Stimulated activated CD4-positive, alpha-beta T cell treated with anti-CD3 and anti-CD28 coated beads, TNF-alpha, amount 100 ng/mL, for 24 hours (primary cell): ENCODE data around the gene PLB1.

Experiments used
- DNase-seq, 3 experiments: peaks; one replicate each; pipeline ENCODE4 v3.0.0-alpha.2; 2020; ENCODE audit warnings: low read depth in 3 of 3

Gene PLB1

DNA sequence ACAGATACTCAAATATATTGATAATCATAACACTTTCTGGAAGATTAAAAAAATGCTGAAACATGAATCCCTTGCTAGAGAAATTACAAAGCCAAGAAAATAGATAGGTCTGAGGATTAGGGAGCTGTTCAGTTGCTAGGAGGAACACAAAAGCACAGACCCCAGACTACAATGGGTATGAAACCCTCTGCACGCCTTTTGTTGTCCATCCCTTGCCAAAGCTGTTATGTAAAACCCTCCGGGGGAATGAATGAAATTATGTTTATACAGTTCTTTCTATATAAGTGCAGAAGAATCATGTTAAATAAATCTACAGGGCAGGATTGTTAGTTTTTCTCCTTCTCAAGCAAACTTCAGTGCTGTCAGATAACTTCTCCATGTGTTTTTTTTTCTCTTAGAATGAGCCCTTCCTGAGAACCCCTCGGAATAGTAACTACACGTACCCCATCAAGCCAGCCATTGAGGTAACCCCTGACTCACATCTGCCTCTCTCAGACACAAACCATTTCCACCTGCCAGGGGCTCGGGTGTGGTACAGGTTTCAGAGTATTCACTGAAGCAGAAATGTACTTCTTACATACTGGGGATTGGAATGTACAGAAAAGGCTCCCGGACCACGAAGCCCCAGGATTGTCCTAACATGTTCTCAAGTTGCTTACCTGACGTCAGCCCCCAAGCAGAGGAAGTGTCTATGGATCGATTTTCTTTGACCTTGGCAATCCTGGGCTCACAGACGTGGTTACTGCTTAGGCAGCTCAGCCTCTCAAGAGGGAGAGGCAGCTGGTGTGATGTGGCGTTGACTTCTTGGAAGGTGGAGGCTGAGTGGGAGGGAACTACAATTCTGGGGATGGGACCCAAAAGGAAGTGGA lies 118.0 kb downstream of the PLB1 start:
- peak in 1 of 3 experiments; percentile 40 for DNase-seq

DNA sequence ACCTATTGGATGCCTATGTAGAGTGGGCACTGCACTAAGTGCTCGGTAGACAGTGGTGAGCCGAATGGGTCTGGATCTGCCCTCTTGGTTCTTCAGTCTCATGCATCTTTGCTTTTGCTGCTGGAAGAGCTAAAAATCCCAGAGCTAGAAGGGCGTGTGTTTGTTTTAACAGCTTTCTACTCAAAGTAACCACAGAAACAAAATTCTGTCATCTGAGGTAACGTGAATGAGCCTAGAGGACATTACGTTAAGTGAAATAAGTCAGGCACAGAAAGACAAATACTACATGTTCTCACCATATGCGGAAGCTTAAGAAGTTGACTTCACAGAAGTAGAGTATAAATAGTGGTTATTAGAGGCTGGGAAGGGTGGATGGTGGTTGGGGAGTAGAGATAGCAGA lies 119.8 kb downstream of the PLB1 start:
- DNase-seq: no peak

DNA sequence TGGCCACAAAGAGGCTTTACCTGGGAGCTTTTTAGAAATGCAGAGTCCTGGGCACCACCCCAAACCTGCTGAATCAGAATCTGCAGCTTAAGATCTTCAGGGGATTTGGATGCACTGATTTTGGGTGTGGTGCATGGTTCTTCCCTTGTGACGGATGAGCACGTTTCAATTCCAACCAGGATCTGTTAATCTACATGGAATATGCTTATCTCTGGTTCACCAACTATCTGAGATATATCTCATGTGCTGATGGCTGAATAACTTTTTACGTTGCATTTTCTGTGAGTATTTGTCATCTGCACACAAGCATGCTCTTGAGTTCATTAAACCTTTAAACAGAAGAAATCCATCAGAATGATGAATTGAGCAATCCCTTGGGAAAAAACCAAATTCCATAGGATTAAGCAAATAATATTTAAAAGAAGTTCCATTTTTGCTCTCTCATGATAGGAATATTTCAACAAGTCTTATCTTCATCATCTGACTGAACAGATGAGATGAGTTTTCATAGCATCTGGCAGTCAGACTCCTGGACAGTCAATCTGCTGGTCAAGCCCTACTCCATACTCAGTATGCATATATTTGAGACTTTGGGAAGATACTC lies 120.6 kb downstream of the PLB1 start:
- DNase-seq: no peak

DNA sequence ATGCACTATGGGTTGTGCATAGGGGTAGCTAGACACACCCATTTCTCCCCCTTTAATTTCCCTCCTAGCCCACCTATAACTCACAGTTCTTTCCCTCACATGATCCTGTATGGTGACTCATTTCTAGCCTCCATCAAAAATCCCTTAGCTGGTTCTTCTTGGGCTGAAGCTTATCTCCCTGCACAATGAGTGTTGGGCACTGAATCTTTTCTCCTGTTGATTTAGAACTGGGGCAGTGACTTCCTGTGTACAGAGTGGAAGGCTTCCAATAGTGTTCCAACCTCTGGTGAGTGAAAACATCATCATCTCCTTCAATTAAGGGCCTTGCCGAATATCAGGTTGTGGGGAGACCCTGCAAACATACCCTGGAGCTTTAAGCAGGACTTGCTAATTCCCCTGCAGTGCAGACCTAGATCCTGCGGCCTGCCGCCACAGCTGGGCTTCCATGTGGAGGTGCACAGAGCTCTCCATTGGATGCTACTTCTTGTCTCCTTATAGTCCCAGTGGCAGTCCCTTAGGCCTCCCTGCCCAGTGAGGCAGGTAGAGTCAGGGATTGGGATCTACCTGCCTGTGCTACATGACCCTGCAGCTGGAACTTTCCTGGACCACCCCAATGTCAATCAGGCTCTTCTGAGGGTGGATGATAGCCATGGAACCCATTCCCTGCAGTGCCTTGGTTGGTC lies 121.8 kb downstream of the PLB1 start:
- DNase-seq: no peak

DNA sequence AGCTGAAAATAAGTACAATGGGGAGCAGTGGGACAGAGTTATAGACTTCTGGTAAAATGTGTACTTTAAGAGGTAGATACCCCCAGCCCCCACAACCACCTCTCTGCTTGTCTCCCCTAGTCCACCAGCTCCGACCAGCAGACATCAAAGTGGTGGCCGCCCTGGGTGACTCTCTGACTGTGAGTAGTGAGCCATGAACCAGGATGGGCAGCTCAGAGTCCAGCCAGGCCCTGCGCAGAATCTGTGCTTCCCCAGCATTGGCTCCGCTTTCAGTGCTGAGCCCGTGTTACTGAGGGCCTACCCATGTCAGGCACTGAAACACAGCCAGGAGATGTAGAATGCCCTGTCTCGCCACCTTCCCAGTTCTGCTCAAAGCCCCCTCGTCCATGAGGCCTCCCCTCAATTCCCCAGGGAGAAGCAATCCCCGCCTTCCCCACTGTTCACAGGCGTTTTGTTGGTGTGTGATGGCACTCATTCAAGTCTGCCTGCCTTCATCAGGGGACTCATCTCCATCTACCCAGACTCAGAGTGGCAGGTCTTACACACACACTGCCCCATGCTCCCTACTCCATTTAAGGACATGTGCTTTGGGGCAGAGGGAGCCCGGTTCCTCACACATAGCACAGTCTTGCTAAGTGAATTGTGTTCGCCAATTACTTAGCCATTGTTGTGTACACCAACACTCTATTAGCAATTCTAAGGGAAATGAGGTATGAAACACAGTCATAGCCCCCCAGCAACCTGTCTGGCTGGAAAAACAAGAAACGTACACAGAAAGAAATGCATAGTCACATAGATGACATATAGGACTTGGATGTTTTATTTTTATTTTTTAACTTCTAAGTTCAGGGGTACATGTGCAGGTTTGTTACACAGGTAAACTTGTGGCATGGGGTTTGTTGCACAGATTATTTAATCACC lies 122.6 kb downstream of the PLB1 start:
- no peak for DNase-seq

DNA sequence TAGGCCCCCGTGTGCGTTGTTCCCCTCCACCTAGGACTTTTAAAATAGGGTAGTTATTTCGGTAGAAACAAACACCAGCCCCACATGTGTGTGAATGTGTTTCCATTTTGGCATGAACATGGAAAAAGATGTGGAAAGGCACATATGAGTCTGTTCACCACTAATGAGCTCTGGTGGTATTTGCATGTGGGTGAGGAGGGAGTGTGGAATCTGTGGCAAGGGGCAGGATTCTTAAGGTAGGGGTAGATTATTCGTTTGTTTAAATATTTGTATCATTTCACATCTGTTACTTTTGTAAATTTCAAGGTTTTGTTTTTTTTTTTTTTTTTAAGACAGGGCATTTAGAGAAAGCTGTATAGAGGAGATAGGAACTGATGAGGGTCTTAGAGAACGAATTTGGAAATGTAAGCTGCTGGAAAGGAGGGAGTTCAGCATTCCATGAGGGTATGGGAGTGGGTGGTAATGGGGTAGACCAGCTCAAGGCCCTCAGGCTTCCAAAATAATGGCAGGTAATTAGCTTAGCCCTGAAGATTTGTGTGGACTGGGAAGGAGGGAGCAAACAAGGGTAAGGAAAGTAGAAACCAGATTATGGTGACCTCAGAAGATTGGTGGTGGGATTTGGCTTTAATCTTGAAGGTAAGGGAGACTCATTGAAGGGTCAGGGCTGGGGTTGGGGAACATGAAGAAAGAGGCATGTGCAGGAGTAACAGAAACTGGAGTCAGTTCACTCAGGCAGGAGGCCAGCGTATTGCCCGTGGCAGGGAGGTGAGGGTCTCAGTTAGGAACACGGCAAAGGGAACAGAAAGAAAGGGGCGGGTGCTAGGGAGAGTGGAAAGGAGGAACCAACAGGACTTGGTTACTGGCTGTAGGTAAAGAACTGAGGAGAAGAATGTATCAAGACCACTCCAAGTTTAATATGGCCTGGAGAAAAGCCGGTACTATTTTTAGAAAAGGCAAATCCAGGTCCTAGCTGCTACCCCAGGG lies 123.6 kb downstream of the PLB1 start:
- no peak for DNase-seq

GRCh38 chr2:28620291-28620793 lies 124.5 kb downstream of the PLB1 start:
- no peak for DNase-seq

GRCh38 chr2:28620801-28621171 lies 124.9 kb downstream of the PLB1 start:
- DNase-seq: no peak

- peak; percentile 28 to 62 (median 42) for DNase-seq
These were observed 125.6 kb downstream of the PLB1 start for GRCh38 chr2:28621172-28622100.

- DNase-seq: no peak
These were observed 126.2 kb downstream of the PLB1 start for GRCh38 chr2:28622101-28622499.

- DNase-seq: no peak
These were observed 127.9 kb downstream of the PLB1 start for GRCh38 chr2:28623582-28624405.

- DNase-seq: no peak
These were observed 128.6 kb downstream of the PLB1 start for GRCh38 chr2:28624436-28624792.

DNA sequence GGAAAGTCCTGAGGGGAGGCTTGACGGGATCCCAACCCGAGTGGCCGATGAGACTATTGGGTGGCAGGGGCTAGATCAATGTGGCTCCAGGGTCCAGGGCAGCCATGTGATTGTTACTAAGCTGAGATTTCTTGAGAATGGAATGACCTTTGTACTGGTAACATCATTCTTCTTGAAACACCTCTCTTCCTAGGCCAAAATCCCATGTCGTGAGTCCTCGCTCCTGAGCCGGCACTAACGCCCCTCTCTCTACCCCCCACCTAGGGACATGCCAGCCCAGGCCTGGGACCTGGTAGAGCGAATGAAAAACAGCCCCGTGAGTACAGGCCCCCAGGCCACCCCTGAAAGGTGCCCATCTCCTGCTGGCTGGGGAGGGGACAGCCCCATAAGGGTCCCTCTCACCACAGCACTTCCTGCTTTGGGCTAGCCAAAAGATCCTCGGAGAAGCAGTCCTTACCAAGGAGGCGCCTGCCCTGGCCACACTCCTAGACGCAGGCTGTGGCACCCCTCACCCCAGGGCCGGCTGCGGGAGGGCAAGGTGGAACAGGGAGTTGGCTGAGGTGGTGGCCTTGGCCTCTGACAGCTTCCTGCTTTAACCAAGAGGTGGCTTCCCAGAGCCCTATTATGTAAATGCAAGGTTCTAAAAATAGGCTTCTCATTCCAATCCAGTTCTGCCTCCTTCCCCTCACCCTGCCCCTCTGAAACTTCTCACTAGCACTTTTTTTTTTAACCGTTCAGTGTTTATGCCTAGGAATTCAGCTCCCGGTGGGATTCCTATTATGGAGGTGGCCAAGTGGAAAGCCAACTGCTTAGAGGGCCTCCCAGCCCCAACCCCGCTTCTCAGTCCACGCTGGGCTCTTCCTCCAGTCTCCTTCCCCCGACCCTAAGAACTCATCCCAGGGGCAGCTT lies 129.2 kb downstream of the PLB1 start:
- peak in 2 of 3 experiments; percentile 25 to 68 for DNase-seq

DNA sequence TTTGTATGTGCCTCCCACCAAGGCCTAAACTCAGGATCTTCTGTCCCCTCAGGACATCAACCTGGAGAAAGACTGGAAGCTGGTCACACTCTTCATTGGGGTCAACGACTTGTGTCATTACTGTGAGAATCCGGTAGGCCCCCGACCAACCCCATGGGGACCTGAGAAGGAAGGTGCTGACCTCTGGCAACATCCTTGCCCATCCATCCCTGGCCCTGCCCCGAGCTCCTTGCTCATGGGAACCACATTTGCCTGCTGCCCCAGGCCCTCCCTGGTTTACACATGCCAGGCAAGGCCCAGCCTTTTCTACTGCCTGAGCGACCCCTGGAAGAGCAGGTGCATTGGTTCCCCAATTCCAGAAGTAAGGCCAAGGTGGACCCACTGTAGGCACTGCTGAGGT lies 130.5 kb downstream of the PLB1 start:
- DNase-seq: no peak

- no peak for DNase-seq
These were observed 131.1 kb downstream of the PLB1 start for GRCh38 chr2:28626891-28627421.

- DNase-seq: no peak
These were observed 132.0 kb downstream of the PLB1 start for GRCh38 chr2:28627722-28628480.
